HepG2 (cell line): ENCODE results near the gene NEK11.

ENCODE experiments used
- GABPB1 ChIP-seq: IDR thresholded peaks from 2 replicates; pipeline ENCODE4 v1.6.1; 2016; ENCODE audit warnings: mild to moderate bottlenecking, missing genetic modification reagents, moderate library complexity, missing compliant biosample characterization
- HDAC2 ChIP-seq: sonication (generic); formaldehyde crosslinking; IDR thresholded peaks from 2 replicates; pipeline ENCODE4 v1.4.0; 2020; ENCODE audit warnings: missing genetic modification reagents
- REL ChIP-seq: sonication (generic); formaldehyde crosslinking; conservative IDR thresholded peaks from 2 replicates; pipeline ENCODE4 v1.8.0; 2022; ENCODE audit warnings: mild to moderate bottlenecking, missing genetic modification reagents, moderate library complexity
- SIN3B ChIP-seq: fragments of 150-350 bp; IDR thresholded peaks from 2 replicates; pipeline ENCODE4 v1.6.1; 2014; ENCODE audit warnings: low read length
- SMAD1 ChIP-seq: sonication (generic); formaldehyde crosslinking; IDR thresholded peaks from 2 replicates; pipeline ENCODE4 v1.4.0; 2020; ENCODE audit warnings: missing genetic modification reagents, low read depth, mild to moderate bottlenecking, borderline replicate concordance
- SRY ChIP-seq: sonication (generic); formaldehyde crosslinking; IDR thresholded peaks from 2 replicates; pipeline ENCODE4 v1.8.0; 2022; ENCODE audit warnings: mild to moderate bottlenecking, missing genetic modification reagents
- ZNF780A ChIP-seq: sonication (generic); formaldehyde crosslinking; IDR thresholded peaks from 2 replicates; pipeline ENCODE4 v1.8.0; 2022; ENCODE audit warnings: mild to moderate bottlenecking, missing genetic modification reagents, moderate library complexity
- TF ChIP-seq, protein P1 (sequence below): sonication (generic); formaldehyde crosslinking; IDR thresholded peaks from 2 replicates; pipeline ENCODE4 v1.5.0; 2020; ENCODE audit warnings: mild to moderate bottlenecking, missing genetic modification reagents, moderate library complexity

DNA sequence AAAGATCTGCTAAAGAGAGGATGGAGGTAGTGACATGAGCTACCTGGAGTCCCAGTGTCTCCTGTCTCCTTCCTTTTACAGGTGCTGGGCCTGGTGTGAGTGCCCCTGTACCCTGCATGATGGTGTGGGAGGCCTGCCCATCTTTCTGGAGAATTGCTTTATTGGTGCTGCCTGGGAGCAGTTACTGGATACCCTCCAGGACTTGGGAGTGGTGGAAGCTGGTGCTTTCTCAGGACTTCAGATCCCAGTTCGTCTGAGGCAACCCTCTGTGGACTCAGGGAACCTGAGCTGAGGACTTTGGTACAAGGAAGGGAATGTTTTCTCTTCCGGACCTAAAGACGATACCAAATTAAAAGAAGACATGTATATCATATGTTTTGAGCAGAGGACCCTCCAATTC, 336.6 kb downstream of the NEK11 start:
- no peak for TF ChIP-seq ZNF780A (CRISPR knock-in tag)
- no peak for TF ChIP-seq SRY (CRISPR knock-in tag)
- no peak for TF ChIP-seq REL (CRISPR knock-in tag)
- TF ChIP-seq GABPB1 (CRISPR knock-in tag), result no peak
- no peak for TF ChIP-seq SMAD1
- no peak for TF ChIP-seq HDAC2 (CRISPR knock-in tag)
- no peak for TF ChIP-seq SIN3B
- TF ChIP-seq, protein P1, sequence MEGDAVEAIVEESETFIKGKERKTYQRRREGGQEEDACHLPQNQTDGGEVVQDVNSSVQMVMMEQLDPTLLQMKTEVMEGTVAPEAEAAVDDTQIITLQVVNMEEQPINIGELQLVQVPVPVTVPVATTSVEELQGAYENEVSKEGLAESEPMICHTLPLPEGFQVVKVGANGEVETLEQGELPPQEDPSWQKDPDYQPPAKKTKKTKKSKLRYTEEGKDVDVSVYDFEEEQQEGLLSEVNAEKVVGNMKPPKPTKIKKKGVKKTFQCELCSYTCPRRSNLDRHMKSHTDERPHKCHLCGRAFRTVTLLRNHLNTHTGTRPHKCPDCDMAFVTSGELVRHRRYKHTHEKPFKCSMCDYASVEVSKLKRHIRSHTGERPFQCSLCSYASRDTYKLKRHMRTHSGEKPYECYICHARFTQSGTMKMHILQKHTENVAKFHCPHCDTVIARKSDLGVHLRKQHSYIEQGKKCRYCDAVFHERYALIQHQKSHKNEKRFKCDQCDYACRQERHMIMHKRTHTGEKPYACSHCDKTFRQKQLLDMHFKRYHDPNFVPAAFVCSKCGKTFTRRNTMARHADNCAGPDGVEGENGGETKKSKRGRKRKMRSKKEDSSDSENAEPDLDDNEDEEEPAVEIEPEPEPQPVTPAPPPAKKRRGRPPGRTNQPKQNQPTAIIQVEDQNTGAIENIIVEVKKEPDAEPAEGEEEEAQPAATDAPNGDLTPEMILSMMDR (CRISPR knock-in tag), result no peak
